Iris pigment epithelial cell (primary cell): ENCODE data around the gene FBXO8.
"Not testable (repeated sequence)": the region's sequence is repeated elsewhere in the genome, so short reads cannot be mapped to it uniquely, and the experiment has no call there.

ENCODE experiments used
- DNase-seq: peaks from one replicate; pipeline ENCODE4 v3.0.0-alpha.2; 2011; ENCODE audit warnings: low read depth

Gene FBXO8, protein sequence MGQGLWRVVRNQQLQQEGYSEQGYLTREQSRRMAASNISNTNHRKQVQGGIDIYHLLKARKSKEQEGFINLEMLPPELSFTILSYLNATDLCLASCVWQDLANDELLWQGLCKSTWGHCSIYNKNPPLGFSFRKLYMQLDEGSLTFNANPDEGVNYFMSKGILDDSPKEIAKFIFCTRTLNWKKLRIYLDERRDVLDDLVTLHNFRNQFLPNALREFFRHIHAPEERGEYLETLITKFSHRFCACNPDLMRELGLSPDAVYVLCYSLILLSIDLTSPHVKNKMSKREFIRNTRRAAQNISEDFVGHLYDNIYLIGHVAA

DNA sequence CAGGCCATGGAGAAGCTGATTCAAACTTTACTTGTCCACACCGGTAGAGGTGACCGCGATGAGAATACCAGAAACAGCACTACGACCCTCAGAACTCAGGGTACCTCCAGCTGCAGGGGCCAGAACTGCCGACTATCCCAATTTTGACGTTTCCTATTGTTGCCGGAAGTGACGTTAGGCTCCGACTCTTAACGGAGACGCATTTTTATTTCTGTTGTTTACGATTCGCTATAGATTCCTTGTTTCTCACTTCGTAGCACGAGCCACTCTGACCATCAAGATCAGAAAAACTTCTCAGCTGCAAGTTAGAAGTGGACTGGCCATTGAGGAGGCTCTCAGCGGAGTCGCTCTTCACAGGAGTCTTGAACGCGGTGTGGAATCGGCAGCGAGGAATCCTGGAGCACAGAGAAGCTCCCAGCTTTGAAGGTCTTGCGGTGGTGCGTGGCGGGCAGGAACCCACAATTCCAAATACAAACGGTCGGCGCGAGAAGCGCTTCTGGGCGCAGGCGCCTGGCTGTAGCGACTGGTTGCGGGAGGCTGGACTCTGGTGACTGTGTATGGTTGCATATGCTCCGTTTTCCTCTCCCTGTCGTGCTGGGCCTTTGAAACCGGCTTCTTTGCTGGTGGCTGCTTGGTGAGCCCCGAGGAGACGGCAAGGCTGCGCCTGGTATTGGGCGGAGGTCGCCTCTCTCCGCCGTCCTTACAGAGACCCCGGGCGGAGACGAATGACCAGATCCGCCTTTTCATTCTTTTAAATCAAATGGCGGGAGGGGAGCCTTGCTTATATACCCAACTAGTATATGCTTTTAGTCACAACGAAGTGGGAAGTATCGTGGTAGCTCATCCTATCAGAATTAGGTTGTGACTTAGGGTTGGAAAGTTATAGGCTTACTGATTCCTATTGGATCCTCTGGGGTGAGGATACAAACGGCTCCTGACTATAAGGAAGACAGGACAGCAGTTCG is at the start of gene FBXO8, which contains the start of gene CEP44:
Gene FBXO8, minus strand, starts transcription at position 161 of the 965 bp plus-strand sequence. CDS start 20,575 bp downstream, outside the sequence.
Gene CEP44, plus strand, starts transcription at position 405 of the 965 bp plus-strand sequence. CDS start 15,211 bp downstream, outside the sequence.
- peak; percentile 78 for DNase-seq

GRCh38 chr4:174332741-174333493 is 49.5 kb upstream of the FBXO8 start:
- peak; percentile 39 for DNase-seq

GRCh38 chr4:174324725-174325124 is 41.3 kb upstream of the FBXO8 start:
- DNase-seq, result peak; percentile 47

DNA sequence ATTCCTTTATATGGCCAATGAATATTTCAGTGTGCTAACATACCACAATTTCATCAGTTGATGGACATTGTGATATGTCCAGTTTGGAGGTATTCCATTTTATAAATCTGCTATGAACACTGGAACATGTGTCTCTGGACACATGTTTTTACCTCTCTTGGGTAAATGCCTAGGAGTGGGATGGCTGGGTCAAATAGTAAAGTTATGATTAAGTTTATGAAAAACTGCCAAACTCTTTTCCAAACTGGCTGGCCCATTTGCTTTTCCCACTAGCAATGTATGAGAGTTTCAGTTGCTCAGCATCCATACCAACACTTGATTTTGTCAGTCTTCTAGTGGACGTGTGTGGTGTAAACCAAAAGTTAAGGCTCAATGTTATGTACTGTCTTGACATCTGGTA is 40.8 kb upstream of the FBXO8 start:
- DNase-seq, result no peak

- DNase-seq, result peak; percentile 46
These were observed 37.2 kb upstream of the FBXO8 start for GRCh38 chr4:174320494-174321199.

GRCh38 chr4:174318829-174319764 is 35.6 kb upstream of the FBXO8 start:
- peak; percentile 34 for DNase-seq

DNA sequence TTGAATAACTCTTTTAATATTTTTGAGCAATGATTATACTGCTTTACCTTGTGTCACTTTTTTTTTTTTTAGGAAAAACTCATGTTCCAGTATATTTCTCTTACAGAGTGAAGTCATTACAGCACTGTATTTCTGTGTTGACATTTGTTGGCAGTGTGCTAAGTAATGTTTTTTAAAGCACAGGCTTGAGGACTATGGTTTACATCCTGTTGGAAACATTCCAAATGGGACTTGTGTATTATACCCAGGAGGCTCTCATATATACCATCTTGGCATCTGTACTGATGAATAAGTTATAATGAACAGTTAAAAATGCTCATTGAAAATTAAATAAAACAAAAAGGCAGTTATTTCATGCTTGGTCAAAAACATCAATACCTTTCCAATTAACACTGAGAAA is 34.1 kb upstream of the FBXO8 start:
- peak; percentile 26 for DNase-seq

DNA sequence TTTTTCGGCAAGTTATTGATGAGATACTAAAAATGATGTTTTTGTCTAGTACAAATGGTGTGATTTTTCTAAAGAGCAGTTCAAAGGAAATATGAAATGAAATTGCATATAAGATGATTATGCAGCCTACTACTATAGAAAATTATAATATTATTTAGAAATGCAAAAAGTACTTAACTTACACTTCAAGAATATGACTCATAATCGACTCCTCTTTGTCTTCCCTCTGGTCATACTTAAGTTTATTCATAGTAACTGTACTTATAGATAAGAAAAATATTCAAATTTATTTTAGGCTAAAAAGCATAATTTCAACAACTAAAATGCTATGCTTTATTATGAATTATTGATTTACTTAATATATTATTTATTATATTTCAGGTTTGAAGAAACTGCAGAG is 33.5 kb upstream of the FBXO8 start:
- peak; percentile 25 for DNase-seq

DNA sequence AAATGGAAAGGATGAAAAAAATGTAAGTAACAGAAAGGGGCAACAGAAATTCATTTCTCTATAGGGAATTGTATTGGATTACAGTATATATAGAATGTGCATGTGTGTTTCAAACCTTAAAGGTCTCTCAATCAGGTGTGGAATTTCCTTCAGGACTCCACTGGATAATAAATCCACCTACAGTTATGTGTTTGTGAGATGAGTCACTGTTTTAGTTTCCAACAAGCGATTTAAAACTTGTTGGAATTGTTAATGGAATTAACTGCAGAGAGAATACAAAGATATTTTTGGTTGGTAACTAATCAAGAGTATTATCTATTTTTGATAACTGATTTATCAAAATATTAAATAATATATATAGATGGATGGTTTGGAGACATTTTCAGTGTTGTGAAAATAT is 33.1 kb upstream of the FBXO8 start:
- peak; percentile 13 for DNase-seq

- peak; percentile 83 for DNase-seq
These were observed 31.3 kb upstream of the FBXO8 start for GRCh38 chr4:174314770-174315169.

DNA sequence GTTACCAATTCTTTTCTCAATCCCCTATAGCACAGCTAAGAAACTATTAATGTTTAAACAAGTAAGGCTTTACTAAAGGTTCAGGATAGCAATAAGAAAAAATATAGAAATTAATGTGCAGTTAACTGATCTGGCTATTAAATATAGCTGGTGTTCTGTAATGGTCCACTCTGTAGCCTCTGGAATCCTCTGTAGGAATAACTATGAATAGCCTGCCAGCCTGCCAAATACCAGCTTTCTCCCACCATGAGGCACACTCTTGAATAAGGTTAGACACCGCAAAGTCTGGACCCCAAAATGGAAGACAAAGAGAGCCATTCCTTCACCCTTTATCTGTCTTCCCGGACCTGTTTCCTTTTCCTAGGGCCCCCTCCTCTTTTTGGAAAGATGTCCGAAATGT is 30.8 kb upstream of the FBXO8 start:
- DNase-seq, result no peak

- no peak for DNase-seq
These were observed 29.5 kb upstream of the FBXO8 start for GRCh38 chr4:174312993-174313392.

GRCh38 chr4:174307694-174308093 is 24.2 kb upstream of the FBXO8 start:
- no peak for DNase-seq

DNA sequence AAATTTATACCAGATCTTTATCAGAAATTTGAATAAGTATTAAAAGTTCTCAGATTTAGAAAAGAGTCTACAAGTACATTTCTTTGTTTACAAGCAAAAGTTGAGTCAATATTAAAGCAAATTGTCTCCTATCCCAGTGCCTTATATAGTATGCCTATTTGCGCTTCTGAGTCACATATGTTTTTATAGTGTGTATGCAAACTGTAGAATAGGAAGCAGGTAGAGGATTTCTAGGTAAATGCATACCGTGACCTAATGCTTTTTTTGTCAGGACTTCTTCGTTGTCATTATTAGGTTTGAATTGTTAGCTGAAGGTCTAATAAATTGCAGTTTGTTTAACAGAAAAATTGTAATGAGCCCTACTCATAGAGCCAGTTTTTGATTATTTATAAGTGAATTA is 22.5 kb upstream of the FBXO8 start:
- no peak for DNase-seq

DNA sequence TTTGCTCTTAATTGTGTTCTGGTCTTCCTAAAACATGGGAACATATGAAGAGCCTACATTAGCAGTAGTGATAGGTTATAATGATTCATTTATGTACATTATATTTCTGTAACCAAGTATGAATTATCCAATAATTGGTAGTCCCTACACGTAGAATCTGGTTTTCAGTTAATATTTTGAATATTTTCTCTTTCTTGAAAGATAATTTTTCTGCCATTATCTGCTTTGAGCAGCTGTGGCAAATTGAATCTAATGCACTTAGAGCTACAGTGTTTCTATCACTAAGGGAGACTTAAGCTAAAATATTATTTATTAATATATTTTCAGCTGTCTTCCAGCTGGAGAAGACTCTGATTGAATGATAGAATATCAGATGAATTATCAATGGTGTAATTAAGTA is 21.2 kb upstream of the FBXO8 start:
- no peak for DNase-seq

GRCh38 chr4:174303687-174304086 is 20.2 kb upstream of the FBXO8 start:
- DNase-seq, result no peak

DNA sequence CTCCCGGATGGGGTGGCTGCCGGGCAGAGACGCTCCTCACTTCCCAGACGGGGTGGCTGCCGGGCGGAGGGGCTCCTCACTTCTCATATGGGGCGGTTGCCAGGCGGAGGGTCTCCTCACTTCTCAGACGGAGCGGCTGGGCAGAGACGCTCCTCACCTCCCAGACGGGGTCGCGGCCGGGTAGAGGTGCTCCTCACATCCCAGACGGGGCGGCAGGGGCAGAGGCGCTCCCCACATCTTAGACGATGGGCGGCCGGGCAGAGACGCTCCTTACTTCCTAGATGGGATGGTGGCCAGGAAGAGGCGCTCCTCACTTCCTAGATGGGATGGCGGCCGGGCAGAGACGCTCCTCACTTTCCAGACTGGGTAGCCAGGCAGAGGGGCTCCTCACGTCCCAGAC is 11.7 kb upstream of the FBXO8 start:
- DNase-seq, result not testable (repeated sequence)

DNA sequence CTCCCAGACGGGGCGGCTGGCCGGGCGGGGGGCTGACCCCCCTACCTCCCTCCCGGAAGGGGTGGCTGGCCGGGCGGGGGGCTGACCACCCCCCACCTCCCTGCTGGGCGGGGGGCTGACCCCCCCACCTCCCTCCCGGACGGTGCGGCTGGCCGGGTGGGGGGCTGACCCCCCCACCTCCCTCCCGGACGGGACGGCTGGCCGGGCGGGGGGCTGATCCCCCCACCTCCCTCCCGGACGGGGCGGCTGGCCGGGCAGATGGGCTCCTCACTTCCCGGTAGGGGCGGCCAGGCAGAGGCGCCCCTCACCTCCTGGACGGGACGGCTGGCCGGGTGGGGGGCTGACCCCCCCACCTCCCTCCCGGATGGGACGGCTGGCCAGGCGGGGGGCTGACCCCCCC is 11.2 kb upstream of the FBXO8 start:
- DNase-seq, result not testable (repeated sequence)

GRCh38 chr4:174292473-174292872 is 9.0 kb upstream of the FBXO8 start:
- DNase-seq, result no peak

DNA sequence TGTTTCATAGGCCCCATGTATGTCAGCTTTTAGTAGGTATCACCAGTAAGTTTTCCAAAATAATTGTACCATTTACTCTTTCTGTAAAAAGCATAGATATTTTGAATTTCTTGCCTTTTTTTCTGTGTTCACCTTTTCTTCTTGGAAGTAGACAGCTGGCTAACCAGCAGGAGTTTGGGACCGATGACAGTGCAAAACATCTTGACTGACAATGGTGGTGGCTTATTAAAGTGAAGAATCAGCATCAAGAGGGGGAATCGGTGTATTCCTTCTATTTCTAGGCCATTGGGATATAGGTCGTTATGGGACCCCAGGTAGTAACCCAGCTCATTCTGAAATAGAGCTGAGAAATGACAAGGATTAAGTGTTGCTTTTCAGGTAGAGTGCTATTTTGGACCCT is 3.4 kb upstream of the FBXO8 start:
- DNase-seq, result no peak
